T-helper 17 cell (primary cell): ENCODE results near the gene ARID1B. TPM values are rescaled to one million over a fixed set of nuclear protein-coding genes. Genes with fewer than 3 reads are reported as not detected.
"Not testable (repeated sequence)": the region's sequence is repeated elsewhere in the genome, so short reads cannot be mapped to it uniquely, and the experiment has no call there.

Experiments used
- ATAC-seq: fragments of 150-1000 bp; cut with Tn5 transposase; 2 replicates; pipeline ENCODE4 v1.10.0; 2021; ENCODE audit warnings: mild to moderate bottlenecking, moderate library complexity
- DNase-seq, 3 donors: peaks; one replicate each; pipeline versions ENCODE4 v3.0.0 to v3.0.0-alpha.2; 2020 to 2021
- H3K9me3 ChIP-seq: one replicate; pipeline ENCODE4 v1.7.0; 2013; ENCODE audit warnings: low read length, mild to moderate bottlenecking; ENCODE audit not compliant: control insufficient read depth, poor library complexity, severe bottlenecking
- H3K27ac Mint-ChIP-seq: one replicate; pipeline ENCODE4 v1.8.0; 2022; ENCODE audit warnings: mild to moderate bottlenecking, moderate library complexity, mixed read lengths
- H3K27me3 Mint-ChIP-seq: one replicate; pipeline ENCODE4 v1.8.0; 2022; ENCODE audit warnings: mixed read lengths
- H3K36me3 Mint-ChIP-seq: one replicate; pipeline ENCODE4 v1.8.0; 2022; ENCODE audit warnings: low read depth, mixed read lengths
- H3K4me1 Mint-ChIP-seq: one replicate; pipeline ENCODE4 v1.8.0; 2022; ENCODE audit warnings: mild to moderate bottlenecking, mixed read lengths
- H3K4me3 Mint-ChIP-seq: one replicate; pipeline ENCODE4 v1.8.0; 2022; ENCODE audit warnings: mild to moderate bottlenecking, moderate library complexity, mixed read lengths
- total RNA-seq, 4 donors: library from RNA in 2 of 4; stranded (reverse) in 2 of 4; gene quantifications; one replicate each; pipeline ENCODE4 v1.2.3 and lab custom pipeline; 2022 to 2026

The ARID1B gene
- total RNA-seq, 2 donors from 2014 or later, result 149 to 158 TPM

DNA sequence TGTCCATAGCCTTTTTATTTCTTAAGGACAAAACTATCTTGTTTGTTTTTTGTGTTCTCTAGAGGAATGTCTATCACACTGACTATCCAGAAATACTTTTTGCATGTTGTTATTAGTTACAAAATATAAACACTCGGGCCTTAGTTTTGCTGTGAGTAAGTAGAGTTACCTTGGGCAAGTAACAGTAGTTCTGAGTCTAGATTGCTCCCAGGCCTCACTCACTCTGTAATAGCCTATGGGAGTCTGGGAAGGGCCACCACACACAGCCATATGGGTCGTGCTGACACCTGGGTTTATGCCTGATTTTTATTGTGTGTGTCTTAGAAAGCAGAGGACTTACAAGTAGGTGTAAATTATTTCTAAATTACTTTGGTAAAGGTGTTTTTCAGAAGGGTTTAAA is 360.3 kb downstream of the ARID1B start:
- peaks cover 3% of the 10 kb centered on the region for H3K36me3 Mint-ChIP-seq
- no peak for ATAC-seq

DNA sequence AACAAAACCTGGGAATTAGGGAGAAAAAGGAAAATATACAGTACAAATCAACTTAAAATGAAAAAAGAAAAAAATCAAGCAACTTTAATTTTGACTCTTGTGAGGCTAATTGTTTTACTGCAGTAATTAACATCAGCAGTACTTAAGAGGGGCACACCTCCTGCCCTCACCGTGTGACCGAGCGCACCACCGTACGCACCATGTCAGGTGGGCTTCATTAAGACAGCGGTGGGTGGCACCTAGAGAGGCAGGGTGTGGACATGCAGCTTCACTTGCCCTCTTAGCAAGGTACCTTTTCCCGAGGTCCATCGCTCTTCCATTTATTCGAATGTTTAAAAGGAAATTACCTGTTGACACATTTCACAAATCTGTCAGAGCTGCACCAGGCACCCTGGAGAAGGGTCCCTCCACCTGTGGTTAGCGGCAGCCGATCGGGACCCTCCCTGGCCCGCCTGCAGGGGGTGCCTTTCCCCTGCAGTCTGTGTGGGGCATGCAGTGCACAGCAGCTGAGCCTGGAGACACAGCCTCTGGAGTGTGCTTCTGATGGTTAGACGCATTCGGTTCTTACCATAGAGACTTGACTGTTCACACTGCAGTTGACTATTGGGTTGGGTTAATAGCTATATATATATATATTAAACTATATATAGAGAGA is 362.0 kb downstream of the ARID1B start:
- DNase-seq (no peak), ATAC-seq (no peak)
- H3K9me3 ChIP-seq, result no peaks in the 10 kb centered on the region
- Mint-ChIP-seq H3K36me3 (peaks cover 3% of the 10 kb centered on the region), H3K27ac (no peak overlapping the region), H3K27me3 (no peaks in the 10 kb centered on the region), H3K4me1 (peaks cover 9% of the 10 kb centered on the region), H3K4me3 (no peak overlapping the region)

More for the DNA sequence above, 360.3 kb downstream of the ARID1B start:
- no peak overlapping the region for H3K27ac Mint-ChIP-seq
- H3K9me3 ChIP-seq, result no peaks in the 10 kb centered on the region
- no peaks in the 10 kb centered on the region for H3K27me3 Mint-ChIP-seq
- H3K4me3 Mint-ChIP-seq, result no peak overlapping the region
- peaks cover 4% of the 10 kb centered on the region for H3K4me1 Mint-ChIP-seq
- DNase-seq, result no peak

DNA sequence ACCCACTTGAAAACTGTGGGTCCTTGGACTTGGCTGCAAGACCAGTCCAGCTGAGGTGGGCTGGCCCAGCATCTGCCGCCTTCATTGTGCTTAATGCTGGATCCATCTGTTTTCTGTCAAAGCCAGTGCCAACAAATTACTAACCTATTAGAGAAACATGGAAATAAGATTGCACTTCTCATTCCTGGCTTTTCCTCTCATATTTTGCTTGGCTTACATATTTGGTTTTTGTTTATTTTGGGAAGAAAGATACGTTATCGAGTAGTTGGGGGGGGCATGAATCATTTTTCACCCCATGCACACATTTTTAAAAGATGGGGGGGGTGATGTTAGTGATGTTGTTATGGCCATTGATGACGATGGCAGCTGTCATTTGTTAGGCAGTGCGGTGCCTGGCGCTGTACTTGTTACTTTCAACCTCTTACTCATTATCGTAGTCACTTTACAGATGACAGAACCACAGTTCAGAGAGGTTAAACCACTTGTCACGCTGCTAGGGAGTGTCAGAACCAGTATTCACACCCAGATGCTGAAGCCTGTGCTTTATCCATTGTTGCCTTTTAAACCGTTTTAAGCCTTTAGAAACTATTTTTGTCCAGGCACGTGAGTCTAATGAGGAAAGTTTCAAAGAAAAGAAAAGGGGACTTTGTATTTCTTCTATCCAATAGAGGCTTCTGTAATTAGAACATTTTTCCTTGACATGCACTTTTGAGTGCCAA is 366.2 kb downstream of the ARID1B start:
- ATAC-seq (no peak), DNase-seq (no peak)
- no peaks in the 10 kb centered on the region for H3K9me3 ChIP-seq
- Mint-ChIP-seq H3K4me1 (peaks cover 18% of the 10 kb centered on the region), H3K36me3 (no peaks in the 10 kb centered on the region), H3K27ac (peak overlapping the region; percentile 16), H3K4me3 (no peak overlapping the region), H3K27me3 (no peaks in the 10 kb centered on the region)

DNA sequence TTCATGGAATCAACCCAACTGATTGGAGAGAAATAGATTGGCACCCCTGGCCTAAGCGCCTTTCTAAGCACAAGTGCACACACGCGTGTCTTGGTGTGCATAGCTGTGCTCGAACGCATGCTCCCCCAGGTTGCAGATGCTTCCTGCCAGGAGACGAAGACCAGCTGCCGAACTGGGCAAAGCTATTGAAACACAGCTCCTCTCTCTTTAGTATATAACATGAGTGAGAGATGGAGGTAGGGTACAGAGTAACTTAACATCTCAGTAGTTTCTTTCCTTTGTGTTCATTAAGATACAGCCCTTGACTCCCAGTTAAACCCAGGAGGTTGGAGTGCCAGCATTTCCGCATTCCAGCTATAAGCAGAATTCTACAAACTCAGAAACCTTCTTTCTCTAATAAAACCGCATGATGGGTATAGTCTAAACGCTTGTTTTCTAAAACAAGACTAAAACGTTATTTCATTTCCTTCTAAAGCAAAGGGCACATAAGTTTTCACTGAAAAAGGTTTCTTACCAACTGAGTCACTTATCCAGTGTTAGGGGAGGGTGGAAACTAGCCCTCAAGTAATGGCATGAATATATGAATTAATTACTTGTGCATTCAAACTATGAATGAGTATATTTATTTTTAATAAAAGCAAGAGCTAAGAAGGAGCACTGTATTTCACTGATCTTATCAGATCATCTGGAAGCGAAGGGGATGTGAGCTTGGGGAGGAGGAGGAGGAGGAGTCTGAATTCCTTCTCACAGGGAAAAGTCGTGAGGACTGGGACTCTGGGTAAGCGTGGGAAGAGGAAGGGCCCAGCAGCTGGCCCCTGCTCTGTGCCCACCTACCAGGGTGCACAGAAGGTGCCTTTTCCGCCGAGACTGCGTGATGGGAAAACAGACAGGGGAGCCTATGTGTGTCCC is 367.0 kb downstream of the ARID1B start:
- DNase-seq (no peak), ATAC-seq (no peak)
- no peaks in the 10 kb centered on the region for H3K27me3 Mint-ChIP-seq
- peak overlapping the region; percentile 6 for H3K27ac Mint-ChIP-seq
- no peaks in the 10 kb centered on the region for H3K36me3 Mint-ChIP-seq
- peaks cover 18% of the 10 kb centered on the region for H3K4me1 Mint-ChIP-seq
- no peak overlapping the region for H3K4me3 Mint-ChIP-seq
- no peaks in the 10 kb centered on the region for H3K9me3 ChIP-seq

DNA sequence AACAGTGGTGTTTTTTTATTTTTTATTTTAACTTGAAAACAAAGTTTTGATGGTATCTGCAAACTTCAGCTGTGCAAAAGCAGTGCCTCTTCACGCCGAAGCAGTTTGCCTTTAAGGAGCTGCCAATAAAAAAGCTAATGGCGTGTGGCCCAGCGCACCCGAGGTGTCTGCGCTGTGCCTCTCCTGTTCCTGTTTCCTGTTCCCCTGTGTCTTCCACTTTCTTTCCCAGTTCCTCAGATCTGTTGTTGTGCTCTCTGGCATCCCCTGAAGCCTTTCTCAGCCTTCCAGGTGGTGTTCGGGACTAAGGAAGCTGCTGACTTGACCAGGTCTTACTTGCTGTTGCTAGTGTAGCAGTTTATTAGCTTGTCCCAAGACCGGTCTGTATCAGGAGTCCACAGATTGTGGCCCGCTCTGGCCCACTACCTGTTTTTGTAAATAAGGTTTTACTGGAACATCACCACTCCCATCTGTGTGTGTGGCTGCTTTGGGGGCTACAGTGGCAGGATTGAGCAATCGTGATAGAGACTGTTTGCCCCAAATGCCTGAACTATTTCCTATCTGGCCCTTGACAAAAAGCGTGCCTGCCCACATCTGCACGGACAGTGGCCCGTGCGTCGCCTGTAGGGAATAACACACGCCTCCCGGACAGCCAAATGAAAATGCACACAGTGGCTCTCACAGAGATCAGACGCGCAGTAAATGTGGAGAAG is 367.8 kb downstream of the ARID1B start:
- H3K36me3 Mint-ChIP-seq, result no peaks in the 10 kb centered on the region
- H3K27ac Mint-ChIP-seq, result peak overlapping the region; percentile 6
- no peak for DNase-seq
- no peaks in the 10 kb centered on the region for H3K27me3 Mint-ChIP-seq
- H3K4me3 Mint-ChIP-seq, result no peak overlapping the region
- no peaks in the 10 kb centered on the region for H3K9me3 ChIP-seq
- ATAC-seq, result no peak
- peaks cover 18% of the 10 kb centered on the region for H3K4me1 Mint-ChIP-seq

DNA sequence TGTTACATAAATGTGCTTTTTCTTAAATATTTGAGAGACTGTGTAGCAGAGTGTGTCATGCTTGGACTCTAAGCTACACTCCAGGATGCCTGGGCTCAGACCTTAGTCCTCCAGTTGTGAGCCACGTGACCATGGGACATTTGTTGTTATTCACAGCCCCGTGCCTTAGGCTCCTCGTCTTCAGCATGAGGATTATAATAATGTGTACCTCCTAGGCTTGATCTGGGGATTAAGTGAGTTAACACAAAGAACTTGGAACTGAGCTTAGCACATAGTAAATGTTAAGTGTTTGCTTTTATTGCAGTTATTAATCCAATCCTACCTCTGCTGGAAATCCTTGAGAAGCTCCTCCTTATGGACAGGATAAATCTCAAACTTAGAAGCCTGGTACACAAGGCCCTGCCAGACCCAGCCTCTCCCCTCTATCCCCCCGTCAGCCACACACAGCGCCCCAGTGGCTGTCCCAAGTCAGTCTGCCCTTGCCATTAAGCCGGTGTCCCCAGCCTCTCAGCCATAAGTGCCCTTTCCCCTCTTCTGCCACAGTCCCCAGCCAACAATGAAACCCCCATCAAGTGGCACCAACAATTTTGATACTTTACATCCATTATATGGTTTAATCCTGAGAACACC is 368.6 kb downstream of the ARID1B start:
- no peaks in the 10 kb centered on the region for H3K9me3 ChIP-seq
- Mint-ChIP-seq H3K27ac (peak overlapping the region; percentile 39), H3K4me1 (peaks cover 16% of the 10 kb centered on the region), H3K27me3 (no peaks in the 10 kb centered on the region), H3K36me3 (no peaks in the 10 kb centered on the region), H3K4me3 (no peak overlapping the region)
- DNase-seq (no peak), ATAC-seq (no peak)

DNA sequence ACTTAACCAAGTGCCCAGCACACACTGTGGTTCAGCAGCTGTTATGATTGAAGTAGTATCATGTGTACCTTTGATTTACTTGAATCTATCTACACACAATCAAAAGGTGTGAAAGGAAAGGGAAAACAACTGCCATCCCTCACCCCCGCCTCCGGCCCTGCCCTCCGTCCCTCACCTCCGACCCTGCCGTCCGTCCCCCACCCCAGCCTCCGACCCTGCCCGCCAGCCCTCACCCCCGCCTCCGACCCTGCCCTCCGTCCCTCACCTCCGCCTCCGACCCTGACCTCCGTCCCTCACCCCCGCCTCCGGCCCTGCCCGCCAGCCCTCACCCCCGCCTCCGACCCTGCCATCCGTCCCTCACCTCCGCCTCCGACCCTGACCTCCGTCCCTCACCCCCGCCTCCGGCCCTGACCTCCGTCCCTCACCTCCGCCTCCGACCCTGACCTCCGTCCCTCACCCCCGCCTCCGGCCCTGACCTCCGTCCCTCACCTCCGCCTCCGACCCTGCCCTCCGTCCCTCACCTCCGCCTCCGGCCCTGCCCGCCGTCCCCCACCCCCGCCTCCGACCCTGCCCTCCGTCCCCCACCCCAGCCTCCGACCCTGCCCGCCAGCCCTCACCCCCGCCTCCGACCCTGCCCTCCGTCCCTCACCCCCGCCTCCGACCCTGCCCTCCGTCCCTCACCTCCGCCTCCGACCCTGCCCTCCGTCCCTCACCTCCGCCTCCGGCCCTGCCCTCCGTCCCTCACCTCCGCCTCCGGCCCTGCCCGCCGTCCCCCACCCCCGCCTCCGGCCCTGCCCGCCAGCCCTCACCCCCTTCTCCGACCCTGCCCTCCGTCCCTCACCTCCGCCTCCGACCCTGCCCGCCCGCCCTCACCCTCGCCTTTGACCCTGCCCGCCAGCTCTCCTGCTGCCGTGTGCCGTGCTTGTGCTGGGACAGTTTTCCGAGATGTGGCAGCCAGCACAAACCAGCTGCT is 370.2 kb downstream of the ARID1B start:
- H3K4me3 Mint-ChIP-seq, H3K27ac Mint-ChIP-seq, ATAC-seq, H3K27me3 Mint-ChIP-seq, DNase-seq, H3K9me3 ChIP-seq, H3K36me3 Mint-ChIP-seq: not testable (repeated sequence)
- H3K4me1 Mint-ChIP-seq, result peaks cover 21% of the 10 kb centered on the region

DNA sequence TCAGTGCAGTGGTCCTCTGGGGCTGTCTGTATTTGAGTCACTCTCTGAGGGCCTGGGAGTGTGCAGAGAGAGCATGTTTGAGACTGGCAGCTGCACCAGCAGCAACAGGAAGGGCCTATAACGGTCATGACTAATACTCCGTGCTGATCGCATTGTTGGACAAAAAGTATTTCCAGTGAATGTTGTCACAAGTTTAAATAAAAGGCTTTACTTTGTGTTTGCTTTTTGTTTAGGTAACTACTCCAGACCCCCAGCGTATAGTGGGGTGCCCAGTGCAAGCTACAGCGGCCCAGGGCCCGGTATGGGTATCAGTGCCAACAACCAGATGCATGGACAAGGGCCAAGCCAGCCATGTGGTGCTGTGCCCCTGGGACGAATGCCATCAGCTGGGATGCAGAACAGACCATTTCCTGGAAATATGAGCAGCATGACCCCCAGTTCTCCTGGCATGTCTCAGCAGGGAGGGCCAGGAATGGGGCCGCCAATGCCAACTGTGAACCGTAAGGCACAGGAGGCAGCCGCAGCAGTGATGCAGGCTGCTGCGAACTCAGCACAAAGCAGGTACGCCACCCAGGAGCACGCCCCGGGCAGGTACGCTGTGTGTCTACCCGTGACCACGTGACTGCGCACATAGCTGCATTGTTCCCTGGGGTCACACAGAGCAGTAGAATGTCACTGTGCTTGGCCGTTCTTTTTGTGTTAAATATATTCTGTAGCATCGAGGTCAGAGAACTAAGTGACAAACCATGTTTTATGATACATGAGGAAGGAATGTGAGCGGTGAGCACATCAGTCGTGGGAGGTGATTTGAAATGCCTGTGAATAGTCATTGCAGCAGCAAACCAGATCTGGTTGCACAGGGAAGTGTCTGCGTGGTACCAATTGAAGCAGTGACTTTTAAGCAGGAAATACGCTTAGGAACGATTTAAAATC is 371.5 kb downstream of the ARID1B start:
- DNase-seq (no peak), ATAC-seq (no peak)
- no peaks in the 10 kb centered on the region for H3K9me3 ChIP-seq
- no peak overlapping the region for H3K27ac Mint-ChIP-seq
- no peak overlapping the region for H3K4me3 Mint-ChIP-seq
- H3K36me3 Mint-ChIP-seq, result no peaks in the 10 kb centered on the region
- peaks cover 19% of the 10 kb centered on the region for H3K4me1 Mint-ChIP-seq
- no peaks in the 10 kb centered on the region for H3K27me3 Mint-ChIP-seq

DNA sequence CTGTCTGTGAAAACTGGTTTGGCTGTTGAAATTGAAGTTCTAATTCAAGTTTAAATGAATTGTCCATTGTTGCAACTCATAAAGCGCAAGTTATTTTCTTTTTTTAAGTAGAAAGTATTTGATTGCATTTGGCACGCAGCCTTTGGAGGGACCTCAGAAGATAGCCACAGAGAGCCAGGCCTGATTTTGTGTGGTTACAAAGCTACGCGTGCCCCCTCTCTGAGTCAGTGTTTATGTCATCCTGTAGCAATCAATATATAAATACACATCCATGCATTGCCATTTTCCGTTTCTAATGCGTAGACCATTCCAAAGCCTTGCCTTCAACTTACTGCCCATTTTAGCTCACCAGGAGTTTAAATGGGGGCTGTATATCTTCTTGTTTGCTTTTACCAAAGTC is 372.9 kb downstream of the ARID1B start:
- H3K27ac Mint-ChIP-seq, result no peak overlapping the region
- H3K27me3 Mint-ChIP-seq, result no peaks in the 10 kb centered on the region
- DNase-seq (no peak), ATAC-seq (no peak)
- no peaks in the 10 kb centered on the region for H3K9me3 ChIP-seq
- peaks cover 22% of the 10 kb centered on the region for H3K4me1 Mint-ChIP-seq
- H3K4me3 Mint-ChIP-seq, result no peak overlapping the region
- H3K36me3 Mint-ChIP-seq, result peaks cover 6% of the 10 kb centered on the region

DNA sequence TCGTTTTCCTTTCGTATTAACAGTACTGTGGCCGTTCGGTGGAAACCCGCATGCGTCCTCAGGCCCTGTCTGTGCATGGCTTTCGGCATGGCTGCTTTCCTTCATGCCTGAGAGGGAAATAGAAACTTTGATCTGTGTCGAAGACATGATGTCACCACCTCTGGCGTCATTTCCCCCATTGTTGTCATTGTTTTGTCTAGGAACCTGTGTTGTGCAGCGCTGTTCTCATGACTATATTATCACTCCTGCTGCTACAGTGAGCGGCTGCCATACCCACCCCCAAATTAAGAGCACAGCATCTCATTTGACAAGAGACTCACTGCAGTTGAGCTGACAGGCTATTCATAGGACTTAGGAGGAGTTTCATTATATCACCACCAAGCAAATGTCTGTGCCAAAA is 373.9 kb downstream of the ARID1B start:
- ATAC-seq, result no peak
- Mint-ChIP-seq H3K4me3 (no peak overlapping the region), H3K27ac (no peak overlapping the region), H3K4me1 (peaks cover 18% of the 10 kb centered on the region), H3K36me3 (peaks cover 6% of the 10 kb centered on the region), H3K27me3 (no peaks in the 10 kb centered on the region)
- H3K9me3 ChIP-seq, result no peaks in the 10 kb centered on the region
- DNase-seq, result no peak

DNA sequence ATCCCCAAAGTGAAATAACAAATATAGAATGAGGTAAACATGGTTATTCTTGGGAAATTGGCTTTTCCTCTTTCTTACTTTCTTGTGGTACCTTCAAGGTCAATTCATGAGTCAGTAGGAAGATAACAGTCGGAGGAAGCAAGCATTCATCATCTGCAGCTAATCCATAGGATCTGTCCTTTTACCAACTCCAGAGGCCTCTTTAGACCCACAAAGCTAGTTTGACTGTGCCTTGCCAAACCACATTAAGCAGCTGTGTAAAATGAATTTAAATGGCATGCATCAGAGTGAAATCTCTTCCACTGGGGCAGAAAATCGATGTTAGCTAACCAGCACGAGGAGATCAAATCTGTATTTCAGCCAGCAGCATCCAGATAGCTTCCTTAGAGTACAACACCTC is 374.8 kb downstream of the ARID1B start:
- no peaks in the 10 kb centered on the region for H3K27me3 Mint-ChIP-seq
- ATAC-seq (no peak), DNase-seq (no peak)
- no peaks in the 10 kb centered on the region for H3K9me3 ChIP-seq
- peaks cover 15% of the 10 kb centered on the region for H3K4me1 Mint-ChIP-seq
- no peak overlapping the region for H3K27ac Mint-ChIP-seq
- peaks cover 10% of the 10 kb centered on the region for H3K36me3 Mint-ChIP-seq
- no peak overlapping the region for H3K4me3 Mint-ChIP-seq
